Stimulated activated CD8-positive, alpha-beta memory T cell treated with anti-CD3 and anti-CD28 coated beads, Interleukin-2, amount 100 ng/mL, for 1 hour (primary cell): ENCODE measurements around the gene ZNF155.
A peak's percentile ranks its signal among the peaks of the same experiment; 100 is the strongest.

Experiments
- DNase-seq, 2 donors: peaks; one replicate each; pipeline ENCODE4 v3.0.0-alpha.2; 2020; ENCODE audit warnings: low read depth in 2 of 2

The ZNF155 gene

GRCh38 chr19:44003461-44004009 is 19.5 kb downstream of the ZNF155 start:
- DNase-seq: no peak

- no peak for DNase-seq
Measured at GRCh38 chr19:44005973-44006372, 22.0 kb downstream of the ZNF155 start.

- no peak for DNase-seq
Measured at GRCh38 chr19:44007473-44007872, 23.5 kb downstream of the ZNF155 start.

GRCh38 chr19:44010468-44010867 is 26.5 kb downstream of the ZNF155 start:
- DNase-seq: no peak

GRCh38 chr19:44019498-44019897 is 35.5 kb downstream of the ZNF155 start:
- no peak for DNase-seq

GRCh38 chr19:44021221-44021620 is 37.2 kb downstream of the ZNF155 start:
- DNase-seq: no peak

GRCh38 chr19:44024900-44025216 is 40.9 kb downstream of the ZNF155 start:
- DNase-seq: no peak

- DNase-seq: peak; percentile 56 to 62
Measured at GRCh38 chr19:44025217-44025936, 41.4 kb downstream of the ZNF155 start, which contains the start of gene ZNF222. TSS of gene ZNF222 (plus strand) at chr19:44025379. CDS start at chr19:44025437, 58 bp downstream.

- no peak for DNase-seq
Measured at GRCh38 chr19:44026622-44027021, 42.6 kb downstream of the ZNF155 start.

- no peak for DNase-seq
Measured at GRCh38 chr19:44032001-44032610, 48.1 kb downstream of the ZNF155 start.

- no peak for DNase-seq
Measured at GRCh38 chr19:44042147-44042546, 58.2 kb downstream of the ZNF155 start.
